Measurements from ENCODE around the gene PIANP.

Gene PIANP

DNA sequence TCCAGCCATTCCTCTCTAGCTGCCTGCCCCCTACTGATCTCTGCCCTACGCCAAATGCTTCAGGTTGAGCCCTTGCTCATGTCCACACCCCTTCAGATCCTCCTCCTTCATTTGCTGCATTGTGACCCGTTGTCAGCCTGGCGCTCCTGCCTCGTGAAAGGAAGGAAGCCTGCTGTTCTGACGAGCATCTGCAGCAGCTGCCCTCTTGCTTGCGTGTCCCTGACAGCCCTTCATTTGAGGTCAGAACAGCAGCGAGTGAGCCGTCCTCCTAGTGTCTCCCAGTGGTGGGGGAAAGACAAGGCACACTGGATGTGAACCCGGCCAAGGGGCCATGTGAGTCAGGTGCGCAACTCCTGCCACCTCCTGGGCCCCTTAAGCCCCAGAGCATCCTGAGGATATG, 3.0 kb upstream of the PIANP start:
- peak; percentile 92 for DNase-seq

DNA sequence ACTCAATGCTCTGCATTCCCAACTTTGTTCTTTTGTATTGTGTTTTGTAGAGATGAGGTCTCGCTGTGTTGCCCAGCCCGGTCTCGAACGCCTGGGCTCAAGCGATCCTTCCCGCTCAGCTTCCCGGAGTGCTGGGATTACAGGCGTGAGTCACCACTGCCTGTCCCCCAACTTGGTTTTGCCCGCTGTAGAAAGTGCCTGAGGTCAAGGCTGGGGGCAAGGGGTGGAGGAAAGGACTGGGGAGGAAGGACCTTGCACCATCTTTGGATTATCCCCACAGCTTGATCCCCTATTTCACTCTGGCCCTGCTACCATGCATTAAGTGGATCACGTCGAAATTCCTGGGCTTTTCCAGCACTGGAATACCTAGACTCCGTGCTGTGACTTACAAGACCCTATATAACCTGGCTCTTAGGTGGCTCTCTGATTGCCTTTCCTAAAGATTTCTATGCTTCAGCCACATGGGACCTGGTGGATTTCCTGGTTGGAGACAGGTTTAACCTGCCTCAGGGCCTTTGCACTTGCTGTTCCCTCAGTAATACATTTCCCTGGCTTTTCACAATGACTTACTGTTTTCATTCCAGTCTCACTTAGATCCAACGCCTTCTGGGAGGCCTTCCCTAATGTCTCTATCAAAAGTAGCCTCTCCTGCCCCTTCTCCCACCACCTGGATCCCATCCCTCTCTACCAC, 608 bp upstream of the PIANP start:
- no peak for DNase-seq

DNA sequence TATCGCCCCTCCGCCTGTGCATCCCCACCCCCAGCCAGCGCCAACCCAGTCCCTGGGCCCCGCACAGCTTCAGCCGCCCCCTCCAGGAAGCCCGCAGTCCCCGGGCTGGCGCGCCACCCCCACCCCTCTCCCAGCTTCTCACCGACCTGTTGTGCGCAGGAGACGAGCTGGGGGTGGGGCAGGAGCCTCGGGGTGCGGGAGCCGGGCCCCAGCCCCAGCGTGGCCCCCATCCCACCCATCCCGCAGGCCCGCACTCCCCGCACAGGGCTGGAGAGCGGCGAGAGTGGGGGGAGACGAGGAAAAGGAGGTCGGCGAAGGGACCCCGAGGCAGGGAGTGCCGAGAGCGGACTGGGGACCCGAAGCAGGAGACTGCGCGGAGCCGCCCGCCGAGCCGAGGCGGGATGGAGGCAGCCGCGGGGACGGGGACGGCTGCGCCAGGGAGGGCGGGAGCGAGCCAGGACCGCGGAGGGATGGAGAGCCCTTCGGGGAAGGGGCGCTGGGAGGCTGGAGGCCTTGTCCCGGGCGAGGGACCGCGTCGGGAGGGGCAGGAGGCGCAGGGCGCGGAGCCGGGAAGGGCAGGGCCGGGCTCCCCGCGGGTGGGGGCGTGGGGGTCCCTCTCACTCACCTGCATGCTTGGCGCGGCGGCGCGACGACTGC, 498 bp downstream of the PIANP start:
- peak; percentile 64 for DNase-seq

DNA sequence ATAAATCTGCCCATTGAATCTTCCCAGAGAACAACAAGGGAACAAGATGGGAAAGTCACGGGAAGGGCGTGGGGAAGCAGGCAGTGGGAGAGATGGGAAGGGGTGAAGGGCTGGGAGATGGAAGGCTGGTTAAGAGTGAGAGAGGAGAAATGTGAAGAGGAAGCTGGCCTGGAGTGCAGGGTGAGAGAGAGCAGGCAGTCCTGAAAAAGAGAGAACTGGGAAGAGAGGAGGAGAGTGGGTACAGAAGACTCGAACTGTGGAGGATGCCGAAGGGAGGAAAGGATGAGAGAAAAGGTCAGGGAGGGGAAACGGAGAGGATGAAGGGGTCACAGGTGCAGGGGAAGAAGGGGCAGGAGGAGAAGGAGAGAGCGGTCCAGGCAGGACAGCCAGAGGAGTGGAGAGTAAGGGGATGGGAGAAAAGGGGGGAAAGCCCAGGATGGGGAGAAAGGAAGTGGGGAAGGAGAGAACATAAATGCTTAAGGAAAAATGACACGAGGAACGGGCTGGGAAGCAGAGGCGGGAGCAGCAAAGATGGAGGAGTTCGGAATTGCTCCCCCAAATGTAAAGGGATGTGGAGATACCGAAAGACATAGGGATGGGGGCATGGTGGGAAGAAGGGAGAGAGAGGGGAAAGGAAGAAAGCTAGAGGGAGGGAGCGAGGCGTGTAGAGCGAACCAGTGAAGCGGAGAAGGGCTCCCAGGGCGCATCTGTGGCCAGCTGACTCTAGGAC, 1.2 kb downstream of the PIANP start:
- DNase-seq, result no peak

DNA sequence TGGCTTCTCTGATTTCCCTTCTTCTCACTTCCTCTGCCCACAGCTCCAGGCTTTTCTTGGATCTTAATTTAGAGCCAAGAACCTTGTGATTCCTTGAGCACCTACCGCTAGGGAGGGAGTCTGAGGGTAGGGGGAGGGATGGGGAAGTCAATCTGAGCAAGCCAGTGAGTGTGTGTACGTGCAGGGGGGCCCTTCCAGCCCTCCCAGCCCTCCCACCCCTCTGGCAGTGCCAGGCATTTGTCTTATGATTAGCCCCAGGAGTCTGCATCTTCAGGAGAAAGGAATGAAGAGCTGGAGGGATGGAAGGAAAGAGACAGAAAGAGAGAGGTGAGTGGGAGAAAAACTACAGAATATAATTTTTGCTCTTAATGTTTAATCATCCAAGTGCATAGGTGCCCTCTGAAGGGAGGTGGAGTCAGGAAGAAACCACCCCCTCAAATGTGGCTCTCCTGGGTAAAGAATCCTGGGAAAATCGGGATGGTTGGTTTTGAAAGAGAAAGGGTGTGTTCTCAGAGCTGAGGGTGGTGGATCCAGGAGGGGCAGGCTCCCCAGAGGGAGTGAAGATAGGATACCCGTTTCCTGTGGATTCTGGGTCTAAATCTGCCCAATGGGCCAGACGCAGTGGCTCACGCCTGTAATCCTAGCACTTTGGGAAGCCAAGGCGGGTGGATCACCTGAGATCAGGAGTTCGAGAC, 2.1 kb downstream of the PIANP start:
- DNase-seq, result no peak

DNA sequence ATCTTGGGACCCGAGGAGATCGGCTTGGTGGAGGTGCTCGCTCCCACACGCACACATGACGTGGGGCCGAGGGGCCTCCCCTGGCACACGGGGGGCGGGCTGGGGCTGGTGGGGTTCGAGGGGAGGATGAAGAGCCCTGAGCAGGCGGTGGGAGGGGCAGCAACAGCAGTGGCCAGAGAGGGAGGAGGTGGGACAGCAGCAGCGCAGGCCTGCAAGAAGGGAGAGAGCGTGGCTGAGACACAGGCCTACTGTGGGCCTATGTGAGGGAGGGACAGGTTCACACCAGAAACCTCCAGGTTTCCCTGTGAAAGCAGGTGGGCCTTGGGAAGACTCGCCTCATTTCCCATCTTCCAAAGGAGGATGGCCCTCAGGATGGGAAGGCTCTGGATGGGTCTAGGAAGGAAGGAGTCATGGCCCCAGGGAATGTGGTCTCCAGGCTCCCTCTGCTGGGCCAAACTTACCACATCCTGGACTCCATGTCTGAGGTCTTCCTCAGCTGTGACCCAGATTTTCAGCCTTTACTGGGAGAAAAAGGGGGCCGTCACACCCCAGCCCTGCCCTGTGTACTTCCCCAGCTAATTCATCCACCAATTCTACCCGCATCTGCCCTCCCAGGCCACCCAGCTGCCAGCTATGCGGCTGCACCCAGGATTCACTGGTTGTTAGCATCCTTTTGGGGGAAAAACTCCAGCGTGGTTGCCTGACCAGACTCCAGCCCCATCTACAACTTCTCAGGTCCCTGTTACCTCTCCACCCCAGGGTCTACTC, 2.8 kb downstream of the PIANP start:
- peak; percentile 50 for DNase-seq

DNA sequence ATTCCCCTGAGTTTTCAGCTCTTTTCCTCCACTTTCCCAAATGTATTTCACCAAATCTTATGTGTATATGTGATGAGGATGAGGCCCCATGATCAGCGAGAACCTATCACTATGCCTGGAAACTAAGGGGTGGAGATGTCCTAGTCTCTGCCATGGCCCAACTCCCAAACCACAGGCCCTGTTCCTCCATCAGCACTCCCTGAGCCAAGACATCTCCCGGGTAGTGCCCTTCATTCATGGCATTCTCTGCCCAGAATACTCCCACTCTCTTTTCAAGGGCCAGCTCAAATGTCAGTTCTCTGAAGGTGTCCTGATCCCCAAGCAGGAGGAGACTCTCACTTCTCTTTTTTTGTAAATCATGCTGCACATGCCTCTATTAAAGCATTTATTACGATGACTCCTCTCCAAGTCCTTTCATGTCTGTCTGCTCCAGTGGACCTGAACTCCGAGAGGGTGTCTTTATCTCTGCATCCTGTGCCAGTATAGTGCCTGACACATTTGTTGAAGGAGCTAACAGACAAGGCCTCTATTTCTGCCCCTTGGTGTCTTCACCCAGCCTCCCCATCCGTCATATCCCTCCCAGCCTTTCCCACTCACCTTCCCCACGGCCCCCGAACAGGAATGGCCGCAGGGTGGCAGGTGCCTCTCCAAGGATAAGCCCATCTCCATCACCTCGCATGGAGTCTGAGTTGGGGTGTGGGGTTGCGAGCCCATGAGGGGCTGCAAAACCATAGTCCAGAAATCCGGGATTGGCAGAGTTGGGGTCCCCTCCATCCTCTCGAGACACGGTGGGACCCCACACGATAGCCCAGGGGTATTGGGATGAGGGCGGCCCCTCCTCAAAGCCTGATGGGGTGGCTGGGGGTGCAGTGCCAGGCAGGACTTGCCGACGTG, 3.7 kb downstream of the PIANP start:
- no peak for DNase-seq

DNA sequence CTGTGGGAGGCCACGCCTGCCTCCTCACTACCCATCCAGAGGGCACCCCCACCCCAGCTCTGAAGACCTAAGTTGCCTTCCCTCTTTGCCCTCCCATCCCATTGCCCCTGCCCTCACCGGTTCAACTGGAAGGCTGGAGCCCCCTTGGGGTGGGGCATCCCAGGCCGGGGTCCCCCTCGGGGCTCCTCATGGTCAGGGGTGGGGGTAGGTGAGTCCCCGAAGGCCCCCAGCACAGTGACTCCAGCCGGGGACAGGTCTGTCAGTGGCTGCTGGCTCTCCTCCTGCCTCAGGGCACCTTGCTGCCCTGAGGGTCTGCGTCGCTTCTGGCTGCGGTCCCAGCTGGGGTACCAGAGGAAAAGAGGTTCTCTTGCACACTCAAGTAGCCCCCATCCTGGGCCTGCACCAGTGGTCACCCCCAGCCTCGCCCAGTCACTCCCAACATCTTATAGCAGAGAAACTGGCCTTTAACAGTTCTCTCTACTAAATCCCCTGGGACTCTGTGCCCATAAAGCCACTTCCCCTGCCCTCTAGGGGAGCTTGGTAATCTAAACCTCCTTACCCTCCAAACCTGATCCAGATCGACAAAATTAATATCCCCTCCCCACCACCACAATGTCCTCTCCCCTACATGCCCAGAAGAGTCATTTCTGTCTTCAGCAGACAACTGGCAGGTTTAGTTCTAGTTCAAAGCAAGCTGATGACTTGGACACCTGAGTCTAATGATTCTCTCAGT, 5.1 kb downstream of the PIANP start:
- no peak for DNase-seq

DNA sequence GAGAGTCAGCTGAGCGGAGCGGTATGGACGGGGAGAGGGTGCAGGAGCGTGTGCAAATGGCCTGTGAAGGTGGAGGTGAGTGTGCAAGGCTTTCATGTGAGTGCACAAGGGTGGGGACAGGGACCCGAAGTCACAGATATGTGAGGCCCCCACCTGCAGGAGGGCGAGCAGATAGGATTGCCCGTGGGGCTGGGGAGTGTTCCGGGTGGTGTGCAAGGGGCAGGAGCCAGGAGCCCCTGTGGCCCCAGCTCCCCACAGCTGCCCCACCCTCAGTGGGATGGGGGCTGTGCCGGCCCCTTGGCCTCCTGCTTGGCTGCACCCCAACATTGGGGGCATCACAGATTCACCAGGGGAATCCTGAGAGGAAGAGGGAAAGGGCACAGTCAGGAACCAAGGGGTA, 5.9 kb downstream of the PIANP start:
- DNase-seq, result no peak

DNA sequence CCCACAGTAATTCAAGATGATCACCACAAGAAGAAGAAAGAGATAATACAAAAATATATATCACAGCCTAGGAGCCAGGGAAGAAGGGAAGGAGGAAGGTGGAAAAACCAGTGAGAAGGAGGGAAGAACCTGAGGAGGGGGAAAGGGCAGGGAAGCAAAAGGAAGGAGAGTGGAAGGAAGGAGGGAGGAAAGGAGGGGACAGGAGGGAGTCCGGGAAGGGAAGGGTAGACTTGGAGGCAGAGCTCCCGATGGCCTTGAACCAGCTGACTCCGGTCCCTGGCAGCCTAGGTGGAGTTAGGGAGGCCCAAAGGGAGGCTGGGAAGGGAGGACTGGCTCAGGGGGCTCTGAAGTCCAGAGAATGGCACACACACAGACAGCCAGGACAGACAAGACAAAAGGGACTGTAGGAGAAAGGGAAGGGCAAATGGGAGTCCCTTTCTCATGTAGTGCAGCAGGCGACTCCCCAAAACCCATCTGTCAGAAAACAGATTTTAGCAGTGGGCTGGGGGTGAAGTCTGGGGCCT, 6.7 kb downstream of the PIANP start:
- DNase-seq, result no peak

DNA sequence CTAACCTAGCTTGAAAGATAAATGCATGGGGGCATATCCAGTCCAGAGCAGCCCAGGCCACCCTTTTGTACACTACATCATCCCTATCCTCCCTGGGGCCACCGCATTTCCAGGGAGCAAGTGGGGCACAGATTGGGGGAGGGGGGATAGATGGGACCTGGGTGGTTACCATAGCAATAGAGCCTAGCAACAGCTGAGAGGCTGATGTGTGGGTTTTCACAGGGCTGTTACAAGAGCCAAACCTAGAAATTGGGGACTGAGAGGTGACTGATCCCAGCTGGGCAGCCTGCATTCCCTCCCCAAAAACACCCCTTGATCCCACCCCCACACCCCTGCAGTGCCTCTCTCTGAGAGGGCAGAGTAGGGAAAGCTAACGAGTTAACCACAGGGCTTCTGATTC, 7.7 kb downstream of the PIANP start:
- no peak for DNase-seq

DNA sequence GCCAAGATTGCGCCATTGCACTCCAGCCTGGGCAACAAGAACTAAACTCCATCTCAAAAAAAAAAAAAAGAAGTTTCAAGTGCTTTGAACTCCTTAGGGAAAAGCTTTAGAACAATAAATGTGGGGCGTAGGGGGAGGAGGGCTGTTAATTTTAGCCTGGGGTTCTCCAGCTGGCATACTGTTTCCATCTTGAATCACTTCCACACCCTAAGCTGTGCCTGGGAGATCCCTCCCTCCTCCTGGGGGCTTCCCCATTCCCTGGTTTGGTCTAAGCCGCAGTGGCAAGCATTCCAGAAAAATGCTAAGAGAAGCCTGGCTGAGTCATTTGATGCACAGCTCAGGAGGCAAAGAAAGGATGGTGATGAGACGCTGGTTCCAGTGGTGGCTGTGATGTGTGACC, 9.1 kb downstream of the PIANP start:
- DNase-seq, result no peak

DNA sequence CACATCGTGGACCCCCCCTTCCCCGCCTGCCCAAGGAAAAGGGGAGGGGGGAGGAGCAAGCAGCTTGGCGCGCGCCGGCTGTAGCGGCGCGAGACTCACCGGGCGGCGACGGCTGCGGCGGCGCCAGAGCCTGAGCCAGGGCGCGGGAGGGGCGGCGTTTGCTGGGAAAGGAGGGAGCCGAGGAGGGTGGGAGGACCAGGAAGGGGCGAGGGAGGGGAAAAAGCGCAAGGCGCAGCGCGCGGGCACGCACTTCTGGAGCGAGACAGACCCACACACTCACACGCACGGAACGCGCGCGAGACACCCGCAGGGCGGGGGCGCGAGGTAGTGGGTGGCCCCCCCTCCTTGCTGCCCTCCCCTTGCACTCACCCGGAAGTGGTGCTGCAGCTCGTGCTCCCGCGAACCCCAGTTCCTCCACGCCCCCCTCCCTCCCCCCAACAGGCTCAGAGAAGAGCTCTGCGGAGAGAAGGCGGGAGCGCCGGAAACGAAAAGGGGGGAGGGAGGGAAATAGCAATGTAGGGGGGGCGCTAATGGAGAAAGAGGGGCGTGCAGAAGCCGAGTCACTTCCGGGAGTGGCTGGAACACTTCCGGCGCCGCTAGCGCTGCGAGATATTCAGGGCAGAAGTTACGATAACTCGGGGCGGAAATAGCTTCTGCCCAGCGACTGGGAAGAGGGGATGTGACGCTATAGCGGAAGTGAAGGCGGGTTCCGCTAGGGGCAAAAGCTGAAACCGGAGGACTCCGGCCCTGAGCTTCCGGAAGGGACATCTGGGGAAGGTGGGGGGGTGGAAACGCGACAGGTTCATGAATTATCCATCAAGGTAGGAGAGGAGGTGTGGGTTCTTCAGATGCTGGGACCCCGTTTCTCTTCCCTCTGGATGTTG, 11.4 kb downstream of the PIANP start, which contains the start of gene ZNF384:
TSS of gene ZNF384 (minus strand) at position 377 of the 884 bp plus-strand sequence. CDS start 9,855 bp downstream, outside the sequence.
- peak; percentile 100 for DNase-seq

DNA sequence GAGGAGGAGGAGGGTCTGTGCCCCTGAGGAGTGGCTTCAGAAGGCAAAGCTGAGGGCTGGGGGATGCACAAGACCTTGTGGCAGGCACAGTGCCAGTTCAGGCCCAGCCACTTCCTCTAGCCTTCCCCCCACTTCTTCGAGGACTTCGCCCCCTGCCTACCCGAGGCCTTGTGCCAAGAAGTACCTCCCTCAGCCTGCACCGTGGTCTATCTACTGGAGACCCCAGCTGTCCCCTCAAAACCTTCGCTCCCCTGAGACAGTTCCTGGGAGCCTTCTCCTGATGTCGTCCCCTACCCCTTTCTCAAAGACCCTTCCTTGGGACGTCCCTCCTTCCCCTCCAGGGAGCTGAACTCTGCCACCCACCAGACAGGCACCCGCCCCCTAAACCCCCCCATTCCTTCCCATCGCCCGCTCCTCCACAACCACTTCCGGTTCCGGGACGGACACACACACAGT, 12.0 kb downstream of the PIANP start:
- peak; percentile 57 for DNase-seq

DNA sequence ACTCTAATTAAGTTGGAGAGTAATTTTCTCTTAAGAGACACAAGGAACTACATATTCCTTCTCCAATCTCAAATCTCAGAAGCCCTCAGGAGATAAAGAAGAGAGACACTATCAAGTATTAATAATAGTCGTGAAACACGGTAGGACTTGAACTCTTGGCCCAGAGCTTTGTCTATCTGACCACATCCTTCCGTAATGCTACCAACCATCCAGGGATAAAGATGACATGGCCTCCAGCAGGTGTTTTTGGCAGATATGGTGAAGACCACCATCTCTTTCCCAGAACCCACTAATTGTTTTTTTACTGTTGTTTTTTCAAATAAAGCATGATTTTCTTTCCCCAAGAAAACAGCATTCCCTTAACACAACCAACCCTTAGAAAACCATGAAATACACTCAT, 14.8 kb downstream of the PIANP start:
- no peak for DNase-seq

DNA sequence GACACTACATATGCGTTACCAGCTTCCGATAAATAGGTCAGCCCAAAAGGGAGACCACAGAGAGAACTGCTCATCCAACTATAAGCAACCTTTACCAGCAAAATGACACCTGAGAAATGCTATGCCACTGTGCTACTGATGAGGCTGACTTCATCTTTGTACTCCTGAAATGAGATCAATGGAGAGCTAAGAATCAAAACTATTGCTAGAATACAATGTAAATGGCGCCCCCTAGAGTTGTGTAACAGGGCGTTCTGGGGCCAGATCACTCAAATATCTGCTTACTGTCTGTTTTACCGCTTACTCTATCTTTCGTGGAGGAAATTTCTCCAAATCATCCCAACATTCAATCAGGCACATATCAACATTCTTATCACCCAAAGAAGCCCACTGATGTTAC, 16.0 kb downstream of the PIANP start:
- peak; percentile 61 for DNase-seq

DNA sequence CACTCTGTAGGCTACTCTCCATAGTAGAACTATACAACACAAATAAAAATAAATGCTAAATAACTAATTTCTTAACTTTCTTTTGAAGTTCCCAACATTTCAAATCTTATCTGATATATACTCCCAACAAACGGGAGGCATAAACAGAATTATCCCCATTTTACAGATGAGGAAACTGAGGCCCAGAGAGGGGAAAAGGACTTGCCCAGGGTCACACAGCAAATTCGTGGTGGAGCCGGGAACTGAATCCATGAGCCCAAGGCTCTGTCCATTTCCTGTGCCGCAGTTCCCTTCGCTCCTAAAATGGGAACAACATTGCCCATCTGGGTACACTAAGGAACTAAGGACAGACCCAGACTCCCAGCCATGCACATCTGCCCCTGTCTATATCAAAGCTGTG, 23.7 kb downstream of the PIANP start:
- DNase-seq, result no peak

DNA sequence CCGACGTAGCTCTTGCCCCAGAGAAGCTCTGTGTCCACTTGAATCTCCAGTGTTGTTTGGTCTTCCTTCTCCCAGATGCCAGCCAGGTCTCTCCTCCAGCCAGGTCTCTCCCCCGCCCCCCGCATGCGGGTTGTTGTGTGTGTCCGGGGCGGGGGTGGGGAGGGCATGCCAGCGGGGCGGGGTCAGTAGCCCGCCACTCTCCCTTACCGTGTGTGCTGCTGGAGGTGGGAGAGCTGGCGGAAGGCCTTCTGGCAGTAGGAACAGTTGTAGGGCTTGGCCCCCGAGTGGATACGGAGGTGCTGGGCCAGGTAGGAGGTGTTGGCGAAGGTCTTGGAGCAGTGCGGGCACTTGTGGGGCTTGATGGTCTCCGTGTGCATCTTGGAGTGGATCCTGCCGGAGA, 28.5 kb downstream of the PIANP start:
- no peak for DNase-seq

DNA sequence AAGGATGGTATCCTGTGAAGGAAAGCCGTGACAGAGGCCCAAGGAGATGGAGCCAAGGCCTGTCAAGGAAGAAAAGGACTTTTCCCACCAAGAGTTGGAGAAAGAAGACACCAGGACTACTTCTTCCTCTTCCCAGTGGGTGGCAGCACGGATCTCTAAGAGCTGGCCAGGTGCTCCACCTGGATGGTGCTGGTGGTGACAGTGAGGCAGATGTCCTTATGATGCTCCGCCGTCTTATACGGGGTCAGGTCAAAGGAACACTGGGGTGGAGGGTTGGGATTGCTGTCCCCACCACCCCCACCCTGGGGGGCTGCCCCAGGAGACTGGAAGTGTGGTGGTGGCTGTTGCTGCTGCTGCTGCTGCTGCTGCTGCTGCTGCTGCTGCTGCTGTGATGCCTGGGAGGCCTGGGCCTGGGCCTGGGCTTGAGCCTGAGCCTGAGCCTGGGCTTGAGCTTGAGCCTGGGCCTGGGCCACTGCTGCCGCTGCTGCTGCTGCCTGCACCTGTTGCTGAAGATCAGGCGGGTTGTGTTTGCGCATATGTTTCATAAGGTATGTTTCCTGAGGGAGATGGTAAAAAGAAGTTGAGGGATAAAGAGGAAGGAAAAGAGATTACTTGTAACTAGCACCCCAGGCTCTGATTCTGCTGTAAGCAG, 32.9 kb downstream of the PIANP start:
- peak; percentile 45 for DNase-seq
